HG03196 (cell line): ENCODE results near the gene MYO7B.

Experiments
- ATAC-seq: cut with Tn5 transposase; IDR thresholded peaks from one replicate; pipeline ENCODE4 v1.9.1; 2021; ENCODE audit not compliant: unreplicated experiment

MYO7B gene

DNA sequence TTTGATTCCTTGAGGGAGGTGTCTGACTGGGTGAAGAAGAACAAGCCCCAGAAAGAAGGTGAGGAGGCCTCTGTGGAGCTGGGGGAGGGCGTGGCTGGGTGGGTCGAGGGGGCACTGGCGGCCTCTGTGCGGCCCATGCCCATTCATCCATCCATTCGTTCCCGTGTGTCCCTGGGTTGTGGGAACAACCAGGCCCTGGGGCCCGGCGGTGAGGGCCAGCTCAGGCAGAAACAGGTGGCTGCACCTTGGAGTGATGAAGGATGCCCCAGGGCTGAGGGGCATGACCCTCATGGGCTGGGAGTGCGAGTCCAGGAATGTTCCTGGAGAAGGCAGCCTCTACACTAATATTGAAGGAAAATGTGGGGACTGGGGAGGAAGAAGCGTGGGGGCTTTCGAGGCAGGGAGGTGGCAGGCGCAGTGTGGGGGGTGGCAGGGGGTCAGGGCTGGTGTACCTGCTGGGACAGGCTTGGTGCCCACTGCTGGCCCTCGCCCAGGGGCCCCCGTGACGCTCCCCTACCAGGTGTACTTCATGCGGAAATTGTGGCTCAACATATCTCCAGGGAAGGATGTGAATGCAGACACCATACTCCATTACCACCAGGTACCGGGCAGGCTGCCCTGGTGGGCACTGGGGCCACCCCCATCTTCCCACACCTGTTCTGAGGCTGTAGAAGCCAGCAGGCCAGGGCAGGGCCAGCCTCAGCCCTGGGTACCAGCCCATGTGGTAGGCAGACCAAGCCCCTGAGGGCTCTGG is 99.3 kb downstream of the MYO7B start:
- no peak for ATAC-seq

DNA sequence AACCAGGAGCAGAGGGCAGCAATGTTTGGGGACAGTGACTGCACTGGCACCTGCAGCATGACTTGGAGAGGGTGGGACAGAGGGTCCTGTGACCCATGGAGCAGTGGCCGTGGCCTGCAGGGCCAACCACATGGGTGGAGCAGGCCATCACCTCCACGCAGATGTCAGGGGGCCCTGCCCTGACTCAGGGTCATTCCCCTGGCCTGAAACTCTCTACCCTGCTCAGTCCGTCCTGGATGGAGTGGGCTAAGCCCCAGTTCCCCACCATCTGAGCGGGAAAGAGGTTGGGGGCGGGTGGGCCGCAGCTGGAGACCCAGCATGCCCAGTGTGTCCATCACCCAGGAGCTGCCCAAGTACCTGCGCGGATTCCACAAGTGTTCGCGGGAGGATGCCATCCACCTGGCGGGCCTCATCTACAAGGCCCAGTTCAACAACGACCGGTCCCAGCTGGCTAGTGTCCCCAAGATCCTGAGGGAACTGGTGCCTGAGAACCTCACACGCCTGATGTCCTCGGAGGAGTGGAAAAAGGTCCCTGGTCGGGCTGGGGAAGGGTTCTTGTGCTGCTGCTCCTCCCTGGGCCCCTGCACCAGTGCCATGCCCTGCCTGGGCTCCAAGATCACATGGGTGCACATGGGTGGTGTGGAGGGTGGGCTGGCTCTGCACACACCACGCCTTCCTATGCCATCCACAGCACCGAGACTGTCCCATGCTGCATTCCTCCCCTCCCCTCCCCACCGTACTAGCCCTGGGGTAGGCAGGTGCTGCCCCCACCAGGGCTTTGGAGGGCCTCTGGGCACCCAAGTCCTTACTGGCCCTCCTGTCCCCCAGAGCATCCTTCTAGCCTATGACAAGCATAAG is 100.1 kb downstream of the MYO7B start:
- ATAC-seq = no peak

DNA sequence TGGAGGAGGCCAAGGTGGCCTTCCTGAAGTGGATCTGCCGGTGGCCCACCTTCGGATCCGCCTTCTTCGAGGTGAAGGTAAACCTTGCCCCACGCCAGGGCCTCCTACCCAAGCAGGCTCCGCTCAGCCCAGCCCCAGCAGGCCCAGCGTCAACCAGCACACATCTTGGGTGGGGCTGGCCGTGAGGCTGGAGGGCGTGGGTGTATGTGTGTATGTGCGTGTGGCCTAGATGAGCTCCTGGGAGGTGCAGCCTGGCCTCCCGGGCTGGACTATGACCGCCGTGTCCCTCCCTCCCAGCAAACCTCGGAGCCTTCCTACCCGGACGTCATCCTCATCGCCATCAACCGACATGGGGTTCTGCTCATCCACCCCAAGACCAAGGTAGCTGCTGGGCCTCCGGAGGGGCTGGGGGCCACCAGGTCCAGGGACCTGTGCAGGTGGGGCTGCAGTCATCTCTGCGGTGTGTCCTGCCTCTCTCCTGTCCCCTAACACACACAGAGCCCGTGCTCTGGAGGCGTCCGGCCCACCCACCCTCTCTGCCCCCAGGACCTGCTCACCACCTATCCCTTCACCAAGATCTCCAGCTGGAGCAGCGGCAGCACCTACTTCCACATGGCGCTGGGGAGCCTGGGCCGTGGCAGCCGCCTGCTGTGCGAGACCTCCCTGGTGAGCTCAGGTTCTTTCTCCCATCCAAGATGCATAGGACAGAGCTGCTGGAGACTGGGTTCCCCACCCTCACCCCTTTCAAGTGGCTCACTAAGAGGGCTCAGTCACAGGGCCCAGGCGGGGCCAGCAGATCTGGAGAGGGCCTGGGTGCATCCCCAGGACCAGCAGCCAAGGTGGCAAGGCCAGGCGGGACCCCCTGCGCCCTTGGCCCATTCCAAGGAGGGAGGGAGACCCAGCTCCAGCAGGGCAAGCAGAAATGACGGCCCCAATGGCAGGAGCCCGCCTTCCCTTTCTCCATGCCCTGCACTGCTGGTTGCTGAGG is 101.1 kb downstream of the MYO7B start:
- no peak for ATAC-seq

DNA sequence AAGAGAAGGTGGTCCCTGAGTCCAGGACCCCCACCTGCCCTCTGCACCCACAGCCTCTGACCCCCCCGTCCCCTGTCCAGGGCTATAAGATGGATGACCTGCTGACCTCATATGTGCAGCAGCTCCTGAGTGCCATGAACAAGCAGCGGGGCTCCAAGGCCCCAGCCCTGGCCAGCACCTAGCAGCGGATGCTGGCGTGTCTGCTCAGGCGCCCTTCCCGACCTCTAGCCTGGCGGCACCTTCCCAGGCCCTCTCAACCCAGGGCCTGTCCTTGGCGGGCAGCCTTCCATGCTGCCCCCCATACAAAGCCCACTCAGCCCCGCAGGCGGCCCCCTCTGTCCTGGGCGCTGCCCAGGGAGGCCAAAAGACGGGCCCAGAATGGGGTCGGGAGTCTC is 101.8 kb downstream of the MYO7B start:
- no peak for ATAC-seq

DNA sequence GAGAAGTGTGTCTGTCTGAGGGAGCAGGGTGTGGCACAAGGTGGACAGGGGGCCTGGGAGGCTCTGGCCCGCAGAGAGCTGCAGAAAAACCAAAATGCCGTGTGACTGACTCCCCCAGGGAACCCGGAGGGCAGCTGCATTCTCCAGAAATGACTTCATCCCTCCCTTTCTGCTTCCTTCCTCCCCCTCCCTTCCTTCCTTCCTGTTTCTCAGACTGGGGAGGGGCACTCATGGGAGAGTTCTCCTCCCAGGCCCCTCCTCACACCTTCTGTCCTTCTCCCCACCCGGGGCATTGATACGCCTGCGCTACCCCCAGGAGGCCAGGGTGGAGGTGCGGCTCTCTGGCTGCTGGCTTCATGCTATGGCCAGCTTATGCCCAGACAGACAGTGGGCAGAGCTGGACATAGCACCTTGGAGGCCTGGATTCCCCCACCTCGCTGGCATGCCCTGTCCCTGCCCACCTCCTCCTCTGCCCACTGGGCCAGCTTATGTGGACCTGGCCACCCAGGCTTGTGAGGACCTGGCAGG is 102.3 kb downstream of the MYO7B start:
- ATAC-seq = no peak

DNA sequence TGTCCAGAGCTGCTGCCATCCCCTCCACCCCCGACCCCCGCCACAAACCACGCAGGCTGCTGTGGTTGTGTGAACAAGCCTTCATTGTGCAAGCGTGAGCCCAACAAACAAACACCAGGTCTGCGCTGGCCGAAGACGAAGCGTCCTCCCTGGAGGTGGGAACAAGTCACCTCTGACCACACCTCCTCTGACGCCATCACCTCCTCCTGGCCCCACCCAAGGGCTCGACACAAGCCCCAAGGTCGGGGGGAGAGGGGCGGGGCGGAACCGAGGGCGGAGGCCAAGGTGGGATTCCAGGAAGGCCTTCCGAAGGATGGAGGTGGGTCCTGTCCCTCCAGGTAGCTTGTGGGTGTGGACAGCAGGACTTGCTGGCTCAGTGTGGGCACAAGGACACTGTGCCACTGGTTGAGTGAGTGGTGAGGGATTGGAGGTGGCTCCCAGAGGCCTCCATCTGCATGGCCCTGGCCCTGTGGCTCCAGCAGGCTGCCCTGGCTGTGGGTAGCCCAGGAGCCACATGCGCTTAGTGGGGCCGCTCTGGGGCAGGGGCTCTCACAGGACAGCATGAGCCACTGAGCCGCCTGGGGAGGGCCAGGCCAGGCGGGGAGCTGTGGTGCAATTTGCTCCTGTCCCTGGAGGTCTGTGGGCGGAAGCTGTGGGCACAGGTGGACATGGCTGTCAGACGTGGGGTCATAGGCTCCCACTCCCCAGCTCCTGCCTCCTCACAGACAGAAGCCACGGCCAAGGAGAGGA is 103.1 kb downstream of the MYO7B start:
- ATAC-seq = no peak

DNA sequence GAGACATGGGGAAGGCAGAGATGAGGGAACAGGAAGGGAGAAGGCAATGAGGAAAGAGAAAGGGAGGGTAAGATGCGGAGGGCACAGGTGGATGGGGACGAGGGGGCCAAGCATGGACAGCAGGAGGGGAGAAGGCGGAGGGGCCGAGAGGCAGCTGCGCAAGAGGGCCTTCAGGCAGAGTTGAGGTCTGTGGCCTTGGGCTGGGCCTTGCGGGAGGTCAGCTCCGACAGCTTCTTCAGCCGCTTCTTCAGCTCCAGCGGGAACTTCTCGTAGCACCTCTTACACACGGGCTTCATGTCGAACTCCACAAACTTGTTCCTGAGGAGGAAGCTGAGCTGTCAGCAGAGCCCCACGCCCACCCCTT is 103.6 kb downstream of the MYO7B start:
- no peak for ATAC-seq

DNA sequence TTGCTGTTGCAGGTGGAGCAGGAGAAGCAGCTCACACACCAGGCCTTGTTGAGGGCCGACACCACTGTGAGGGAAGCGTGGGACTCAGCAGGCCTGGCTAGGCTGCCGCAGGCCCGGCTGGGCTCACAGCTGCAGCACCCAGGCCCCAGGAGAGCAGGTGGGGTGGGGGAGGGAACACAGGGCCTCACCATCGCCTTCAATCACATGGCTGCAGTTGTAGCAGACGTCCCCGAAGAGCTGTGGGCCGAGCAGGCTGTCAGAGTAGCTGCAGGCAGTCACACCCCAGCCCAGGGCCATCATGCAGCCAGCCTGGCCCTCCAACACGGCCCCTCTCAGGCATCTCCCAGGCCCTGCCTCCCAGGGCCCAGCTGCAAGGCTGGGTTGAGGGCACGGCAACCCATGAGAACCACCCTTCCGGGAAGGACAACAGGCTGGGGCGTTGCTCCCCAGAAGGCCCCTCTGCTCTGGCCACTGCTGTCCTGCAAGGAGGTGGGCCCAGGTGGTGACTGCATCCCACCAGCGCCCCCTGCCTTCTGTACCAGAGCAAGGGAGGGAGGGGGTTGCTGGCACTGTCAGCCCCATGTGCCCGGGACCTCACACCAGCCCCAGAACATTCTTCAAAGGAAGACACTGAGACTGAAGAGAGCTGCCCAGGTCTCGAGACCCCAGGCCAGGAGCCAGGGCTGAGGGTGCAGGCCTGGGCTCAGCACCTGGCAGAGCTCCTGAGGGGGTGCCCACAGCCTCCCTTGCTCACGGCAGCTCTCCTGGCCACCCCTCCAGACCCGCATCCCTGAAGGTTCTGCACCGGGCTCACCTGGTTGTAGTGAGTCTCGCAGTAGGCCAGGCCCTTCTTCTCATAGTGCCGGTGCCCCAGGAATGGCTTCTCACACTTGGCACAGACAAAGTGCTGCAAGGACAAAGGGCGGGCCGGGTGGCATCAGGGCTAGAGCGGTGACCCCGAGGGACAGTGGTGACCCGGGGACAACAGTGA is 104.9 kb downstream of the MYO7B start:
- ATAC-seq = no peak

DNA sequence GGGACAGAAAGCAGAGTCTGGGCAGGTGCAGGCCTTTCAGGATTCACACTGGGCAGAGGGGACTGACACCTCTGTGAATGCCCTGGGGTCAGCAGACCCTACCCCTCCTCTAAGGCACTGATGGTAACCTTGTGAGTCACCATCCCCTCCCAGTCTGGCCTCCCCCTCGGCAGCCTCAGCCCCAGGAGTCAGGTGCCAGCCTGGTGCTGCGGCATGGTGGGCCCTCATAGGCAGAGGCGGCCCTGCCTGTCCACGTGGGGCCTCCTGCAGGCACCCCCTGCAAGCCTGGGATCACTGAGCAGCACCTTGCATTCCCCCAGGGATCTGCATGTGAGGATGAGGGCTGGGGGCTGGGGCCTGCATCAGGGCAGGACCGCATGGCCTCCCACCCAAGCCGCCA is 105.7 kb downstream of the MYO7B start:
- ATAC-seq = no peak

DNA sequence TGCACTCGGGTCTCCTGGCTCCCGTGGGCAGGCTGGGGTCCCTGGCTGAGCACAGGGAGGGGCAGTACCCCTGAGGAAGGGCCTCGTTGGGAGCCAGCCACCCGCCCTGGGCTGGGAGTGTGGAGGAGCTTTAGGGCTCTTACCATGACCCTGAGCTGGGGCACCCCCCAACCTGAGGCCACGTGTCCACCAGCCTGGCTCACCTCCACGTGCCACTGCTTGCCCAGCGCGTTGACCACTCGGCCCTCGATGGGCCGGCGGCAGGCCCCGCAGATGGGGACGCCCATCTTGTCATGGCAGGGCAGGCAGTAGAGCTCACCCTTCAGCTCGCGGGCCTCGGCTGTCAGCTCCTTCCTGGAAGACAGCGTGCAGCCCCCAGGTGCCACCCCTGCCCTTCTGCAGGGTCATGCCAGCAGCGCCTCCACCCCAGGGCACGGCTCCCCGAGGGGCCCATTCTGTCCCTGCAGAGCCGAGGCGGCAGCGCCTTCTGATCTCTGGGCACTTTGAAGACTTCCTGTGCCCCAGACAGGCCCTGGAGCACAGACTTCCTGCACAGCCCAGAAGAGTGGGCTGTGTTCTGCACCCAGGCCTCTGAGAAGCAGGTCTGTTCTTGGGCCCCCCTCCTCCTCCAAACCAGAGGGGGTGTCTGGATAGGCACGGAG is 106.5 kb downstream of the MYO7B start:
- ATAC-seq = no peak

DNA sequence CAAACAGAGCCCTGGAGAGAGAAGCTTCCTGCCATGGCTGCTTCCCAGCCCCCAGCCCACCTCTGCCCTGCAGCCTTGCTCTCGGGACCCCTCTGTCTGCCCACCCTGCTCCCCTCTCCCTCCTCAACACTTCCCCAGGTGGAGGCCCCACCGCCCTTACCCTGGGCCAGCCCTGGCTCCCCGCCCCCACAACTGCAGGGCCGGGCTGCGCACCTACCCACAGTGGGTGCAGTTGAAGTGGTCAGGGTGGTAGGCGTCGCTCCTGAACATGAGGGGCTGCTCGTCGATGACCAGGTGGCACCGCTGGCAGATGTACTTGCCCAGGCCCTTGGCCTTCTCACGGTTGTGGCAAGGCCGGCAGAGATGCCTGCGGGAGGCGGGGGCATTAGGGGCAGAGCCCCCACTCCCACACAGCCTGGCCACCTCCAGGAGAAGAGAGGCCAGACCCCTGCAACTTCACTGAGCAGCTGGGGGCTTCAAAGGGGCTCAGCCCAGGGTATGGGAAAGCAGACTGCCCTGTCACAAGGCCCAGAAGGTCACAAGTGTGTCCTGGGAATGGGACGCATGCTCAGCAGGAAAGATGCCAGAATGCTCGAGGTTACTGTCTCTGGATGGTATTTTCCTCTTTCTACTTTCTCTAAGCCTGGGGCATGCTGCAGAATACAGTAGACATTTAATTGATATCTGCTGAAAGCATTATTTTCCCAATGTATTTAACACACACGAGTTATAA is 107.4 kb downstream of the MYO7B start:
- no peak for ATAC-seq

DNA sequence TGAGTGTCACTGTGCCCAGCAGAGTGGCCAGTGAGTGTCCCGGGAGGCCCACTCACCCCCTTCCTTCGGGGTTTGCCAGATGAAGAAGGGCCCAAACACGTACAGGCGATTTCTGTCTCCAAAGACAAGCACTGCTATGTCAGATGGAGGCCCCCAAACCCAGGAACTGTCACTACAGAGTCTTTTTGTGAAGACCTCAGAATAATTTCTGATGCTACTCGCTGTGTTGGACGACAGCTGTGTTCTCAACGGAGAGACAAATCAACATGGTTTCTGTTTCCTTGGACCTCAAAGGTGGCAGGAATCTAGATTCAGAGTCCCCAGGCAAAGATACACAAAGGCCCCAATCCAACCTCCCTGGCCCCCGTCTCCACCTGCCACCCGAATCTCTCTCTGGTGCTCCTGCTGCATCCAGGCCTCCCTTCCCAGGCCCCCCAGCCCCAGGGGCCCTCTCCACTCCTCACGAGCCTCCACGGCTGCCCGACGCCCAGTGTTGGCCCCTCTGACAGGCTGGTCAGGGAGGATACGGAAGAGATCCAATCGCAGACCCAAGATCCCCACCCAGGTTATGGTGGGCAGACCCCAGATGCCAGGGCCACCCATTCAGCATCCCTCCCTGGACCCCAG is 108.1 kb downstream of the MYO7B start:
- ATAC-seq = no peak

DNA sequence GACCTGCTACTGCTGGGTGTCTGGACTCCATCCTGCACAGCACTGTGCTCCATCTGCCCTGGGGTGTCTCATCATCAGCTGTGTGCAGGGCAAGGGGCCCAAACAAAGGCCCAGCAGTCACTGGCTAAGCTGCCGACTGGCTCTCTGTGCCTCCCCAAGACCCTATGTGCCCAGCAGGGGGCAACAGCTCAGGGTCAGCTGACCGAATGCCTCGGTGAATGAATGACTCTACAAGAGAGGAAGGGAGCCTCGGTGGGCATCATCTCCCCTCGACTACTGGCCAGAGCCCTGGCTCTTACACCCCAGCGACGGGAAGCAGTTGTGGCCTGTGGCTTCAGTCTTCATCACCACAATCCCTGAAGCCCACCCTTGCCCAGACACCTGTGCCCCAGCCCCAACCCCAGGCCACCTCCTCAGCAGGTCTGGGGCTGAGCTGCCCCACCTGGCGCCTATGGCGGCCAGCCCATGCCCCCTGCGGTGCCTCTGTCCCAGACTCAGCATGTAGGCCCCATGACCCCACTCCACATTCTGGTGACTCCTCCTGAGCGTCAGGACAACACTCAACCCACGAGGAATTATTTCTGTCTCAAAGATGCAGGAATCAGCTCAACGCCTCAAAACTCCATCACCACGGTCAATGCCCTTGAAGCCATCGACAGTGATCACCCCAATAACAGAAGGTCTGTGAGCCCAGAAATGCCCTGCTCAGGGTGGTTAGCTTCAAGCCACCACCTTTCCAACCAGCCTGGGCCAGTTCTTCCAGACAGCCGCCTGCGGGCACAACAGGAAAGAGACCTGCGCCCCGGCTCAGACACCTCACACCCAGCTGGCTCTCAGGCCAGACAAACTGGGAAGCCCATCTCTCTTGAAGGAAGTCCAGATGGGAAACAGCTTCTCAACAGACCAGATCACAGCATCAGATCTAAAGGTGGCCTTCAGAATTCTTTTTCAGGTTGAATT is 108.9 kb downstream of the MYO7B start:
- no peak for ATAC-seq

DNA sequence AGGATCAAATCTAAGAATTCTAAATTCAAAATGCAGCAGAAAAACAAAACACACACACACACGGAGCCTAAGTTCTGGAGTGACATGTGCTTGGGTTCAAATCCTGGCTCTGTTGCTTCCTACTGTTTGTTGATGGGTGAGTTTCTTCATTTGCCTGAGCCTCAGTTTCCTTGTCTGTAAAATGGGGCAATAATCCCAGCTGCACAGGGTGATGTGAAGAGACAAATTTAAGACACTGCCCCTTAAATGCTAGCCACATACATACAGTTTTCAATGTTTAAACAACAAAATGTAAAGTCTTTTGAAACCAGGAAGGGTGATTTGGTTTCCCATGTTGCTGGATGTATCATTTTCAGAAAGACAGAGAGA is 109.5 kb downstream of the MYO7B start:
- ATAC-seq = no peak

DNA sequence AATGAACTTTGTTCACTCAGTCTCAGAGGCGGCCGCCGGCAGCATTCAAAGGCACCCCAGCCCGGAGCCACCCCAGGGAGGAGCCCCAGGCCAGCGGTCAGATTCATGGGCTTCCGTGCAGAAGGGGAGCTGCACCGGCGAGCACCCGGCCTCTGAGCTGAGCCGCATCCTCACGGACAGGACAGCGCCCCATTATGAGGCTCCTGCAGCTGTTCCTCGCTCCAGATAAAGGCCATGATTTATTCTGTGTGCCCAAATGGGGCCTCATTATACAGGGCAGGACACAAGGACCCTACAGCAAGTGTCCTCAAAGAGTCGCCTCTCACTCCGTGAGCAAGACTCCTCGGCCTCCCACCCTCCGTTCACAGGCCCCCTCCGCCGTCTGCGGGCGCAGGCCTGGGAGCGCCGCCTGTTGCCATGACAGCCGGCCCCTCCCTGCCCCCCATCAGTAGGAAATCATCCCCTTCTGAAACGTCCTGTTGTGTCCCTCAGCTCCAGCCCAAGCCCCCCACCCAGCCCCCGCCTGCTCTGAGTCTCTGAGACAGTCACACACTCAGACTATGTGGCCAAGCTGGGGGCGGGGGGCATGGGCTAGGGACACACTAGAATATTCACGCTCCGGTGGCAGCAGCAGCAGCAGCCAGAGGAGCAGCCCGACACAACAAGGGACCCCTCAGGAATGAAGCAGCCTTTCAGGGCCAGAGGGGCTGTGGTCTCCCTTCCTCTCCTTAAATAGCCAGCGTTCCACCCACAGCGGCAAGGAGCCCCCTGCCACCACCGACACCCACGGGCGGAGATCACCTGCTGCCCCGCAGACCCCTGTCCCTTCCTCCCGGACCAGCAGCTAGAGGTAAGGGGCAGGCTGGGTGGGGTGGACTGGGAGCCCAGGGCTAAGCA is 110.2 kb downstream of the MYO7B start, which contains the start of gene GPR17:
Gene GPR17 (plus strand): TSS at position 759 of the 897 bp plus-strand sequence. CDS start 4,583 bp downstream, outside the sequence.
- ATAC-seq = no peak
